ENCODE data around the gene SLC22A23.

GRCh38 chr6:3325210-3325609, 131.6 kb downstream of the SLC22A23 start:
- no peak for TF ChIP-seq CTCF (IDR thresholded peaks at IDR 0.05; ENCODE audit: low read depth, low read length, poor library complexity, severe bottlenecking)
- TF ChIP-seq EZH2phosphoT487 (IDR thresholded peaks at IDR 0.05; ENCODE audit: borderline replicate concordance, low read length): no peak

All from DOHH2 (cell line).